Uterus (tissue), 2 donors: ENCODE data around the gene TYROBP.

Experiments
- POLR2A ChIP-seq, 2 donors: fragments of 450-650 bp; IDR thresholded peaks; one replicate each; pipeline ENCODE4 v1.6.1; 2016; ENCODE audit warnings: antibody characterized with exemption in 2 of 2, mild to moderate bottlenecking in 1 of 2, moderate library complexity in 1 of 2
- TF ChIP-seq, protein P1 (sequence below), 4 experiments: fragments of 200-600 bp in 2 of 4; fragments of 450-650 bp in 2 of 4; sonication (generic) in 2 of 4; IDR thresholded peaks; one replicate each; pipeline ENCODE4 v1.5.1; 2016 to 2019; ENCODE audit warnings: antibody characterized with exemption in 4 of 4, mild to moderate bottlenecking in 2 of 4, moderate library complexity in 1 of 4

DNA sequence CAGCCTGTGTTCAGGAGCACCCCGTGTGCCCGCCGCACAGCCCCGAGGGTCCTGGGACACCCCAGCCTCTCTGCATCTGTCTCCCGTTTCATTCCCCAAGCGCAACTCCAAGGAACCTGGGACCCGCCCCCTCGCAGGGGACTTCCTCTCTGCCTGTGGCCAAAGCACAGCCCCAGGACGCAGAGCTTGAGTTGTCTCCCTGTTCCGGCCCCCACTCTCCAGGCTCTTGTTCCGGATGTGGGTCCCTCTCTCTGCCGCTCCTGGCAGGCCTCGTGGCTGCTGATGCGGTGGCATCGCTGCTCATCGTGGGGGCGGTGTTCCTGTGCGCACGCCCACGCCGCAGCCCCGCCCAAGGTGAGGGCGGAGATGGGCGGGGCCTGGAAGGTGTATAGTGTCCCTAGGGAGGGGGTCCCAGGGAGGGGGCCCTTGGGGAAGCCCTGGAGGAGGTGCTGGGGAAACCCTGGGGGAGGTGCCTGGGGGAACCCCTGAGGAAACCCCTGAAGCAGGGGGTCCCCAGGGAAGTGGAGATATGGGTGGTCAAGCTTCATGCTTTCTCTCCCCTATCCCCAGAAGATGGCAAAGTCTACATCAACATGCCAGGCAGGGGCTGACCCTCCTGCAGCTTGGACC lies 4.4 kb downstream of the TYROBP start:
- TF ChIP-seq, protein P1, sequence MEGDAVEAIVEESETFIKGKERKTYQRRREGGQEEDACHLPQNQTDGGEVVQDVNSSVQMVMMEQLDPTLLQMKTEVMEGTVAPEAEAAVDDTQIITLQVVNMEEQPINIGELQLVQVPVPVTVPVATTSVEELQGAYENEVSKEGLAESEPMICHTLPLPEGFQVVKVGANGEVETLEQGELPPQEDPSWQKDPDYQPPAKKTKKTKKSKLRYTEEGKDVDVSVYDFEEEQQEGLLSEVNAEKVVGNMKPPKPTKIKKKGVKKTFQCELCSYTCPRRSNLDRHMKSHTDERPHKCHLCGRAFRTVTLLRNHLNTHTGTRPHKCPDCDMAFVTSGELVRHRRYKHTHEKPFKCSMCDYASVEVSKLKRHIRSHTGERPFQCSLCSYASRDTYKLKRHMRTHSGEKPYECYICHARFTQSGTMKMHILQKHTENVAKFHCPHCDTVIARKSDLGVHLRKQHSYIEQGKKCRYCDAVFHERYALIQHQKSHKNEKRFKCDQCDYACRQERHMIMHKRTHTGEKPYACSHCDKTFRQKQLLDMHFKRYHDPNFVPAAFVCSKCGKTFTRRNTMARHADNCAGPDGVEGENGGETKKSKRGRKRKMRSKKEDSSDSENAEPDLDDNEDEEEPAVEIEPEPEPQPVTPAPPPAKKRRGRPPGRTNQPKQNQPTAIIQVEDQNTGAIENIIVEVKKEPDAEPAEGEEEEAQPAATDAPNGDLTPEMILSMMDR (IDR thresholded peaks at IDR 0.05): no peak
- TF ChIP-seq POLR2A (IDR thresholded peaks at IDR 0.05): peak in 1 of 2 donors; percentile 19
